Ecto neural progenitor cell (in vitro differentiated cells): Measurements from ENCODE around the gene LRRC8C.
"Not testable (repeated sequence)": the region's sequence is repeated elsewhere in the genome, so short reads cannot be mapped to it uniquely, and the experiment has no call there.

Experiments
- DNase-seq: peaks from one replicate; pipeline ENCODE4 v3.0.0-alpha.2; 2018; ENCODE audit warnings: low spot score

LRRC8C gene

GRCh38 chr1:89704014-89704413, 71.1 kb downstream of the LRRC8C start:
- no peak for DNase-seq

GRCh38 chr1:89704885-89705284, 72.0 kb downstream of the LRRC8C start:
- DNase-seq = not testable (repeated sequence)

- DNase-seq = no peak
These were observed 73.2 kb downstream of the LRRC8C start for GRCh38 chr1:89705901-89706699.

- no peak for DNase-seq
These were observed 73.7 kb downstream of the LRRC8C start for GRCh38 chr1:89706700-89707012.

- no peak for DNase-seq
These were observed 75.9 kb downstream of the LRRC8C start for GRCh38 chr1:89708751-89709375.

GRCh38 chr1:89710498-89711139, 77.7 kb downstream of the LRRC8C start:
- DNase-seq = no peak

- no peak for DNase-seq
These were observed 78.3 kb downstream of the LRRC8C start for GRCh38 chr1:89711140-89711778.

GRCh38 chr1:89712420-89712819, 79.5 kb downstream of the LRRC8C start:
- no peak for DNase-seq

GRCh38 chr1:89715677-89716076, 82.8 kb downstream of the LRRC8C start:
- no peak for DNase-seq

GRCh38 chr1:89719502-89720306, 86.8 kb downstream of the LRRC8C start:
- DNase-seq = no peak

- no peak for DNase-seq
These were observed 87.9 kb downstream of the LRRC8C start for GRCh38 chr1:89720839-89721238.

- no peak for DNase-seq
These were observed 88.4 kb downstream of the LRRC8C start for GRCh38 chr1:89721351-89721750.

GRCh38 chr1:89723144-89723543, 90.2 kb downstream of the LRRC8C start:
- DNase-seq = no peak

- no peak for DNase-seq
These were observed 90.9 kb downstream of the LRRC8C start for GRCh38 chr1:89723863-89724262.

- no peak for DNase-seq
These were observed 91.6 kb downstream of the LRRC8C start for GRCh38 chr1:89724369-89725010.

- no peak for DNase-seq
These were observed 92.1 kb downstream of the LRRC8C start for GRCh38 chr1:89725011-89725370.

GRCh38 chr1:89725631-89726030, 92.7 kb downstream of the LRRC8C start:
- DNase-seq = no peak

- DNase-seq = no peak
These were observed 94.8 kb downstream of the LRRC8C start for GRCh38 chr1:89727517-89728312.

- no peak for DNase-seq
These were observed 95.5 kb downstream of the LRRC8C start for GRCh38 chr1:89728381-89728780.

GRCh38 chr1:89732206-89732605, 99.3 kb downstream of the LRRC8C start:
- no peak for DNase-seq
